Measurements from ENCODE around the gene HIF3A.
"Not testable (repeated sequence)": the region's sequence is repeated elsewhere in the genome, so short reads cannot be mapped to it uniquely, and the experiment has no call there.

HIF3A gene

DNA sequence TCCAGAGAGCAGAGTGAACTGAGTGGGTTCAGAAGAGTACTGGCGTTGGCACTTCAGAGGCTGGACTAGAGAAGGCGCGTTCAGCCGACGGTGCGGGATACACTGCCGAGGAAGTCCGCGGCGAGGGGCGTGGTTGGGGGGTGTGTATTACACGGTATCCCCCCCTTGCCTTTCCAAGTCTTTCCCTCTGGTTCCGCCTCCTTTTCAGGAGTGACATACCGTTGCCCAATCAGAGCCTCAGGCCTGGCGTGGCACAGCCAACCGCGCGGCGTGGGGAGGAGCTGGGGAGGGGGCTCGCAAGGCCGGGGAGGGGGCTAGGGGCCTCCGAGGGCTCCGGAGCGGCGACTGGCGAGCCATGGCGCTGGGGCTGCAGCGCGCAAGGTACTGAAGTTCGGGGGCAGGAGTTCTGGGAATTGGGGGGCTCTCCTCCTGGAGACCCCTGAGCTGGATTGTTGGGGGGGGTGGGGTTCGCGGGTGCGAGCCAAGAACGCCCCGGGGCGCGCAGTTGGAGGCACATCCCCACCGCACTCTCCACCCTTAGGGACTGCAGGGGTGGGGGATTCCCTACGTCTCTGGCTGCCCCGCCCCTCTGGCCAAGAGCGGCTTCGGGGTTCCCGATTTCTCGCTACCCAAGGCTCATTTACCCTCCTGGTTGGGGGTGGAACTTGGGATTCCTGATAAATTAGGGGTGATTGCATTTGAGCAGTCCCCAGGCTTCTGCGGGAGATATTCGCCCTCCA is at the start of gene HIF3A:
HIF3A (plus strand) TSS at position 321 of the 740 bp plus-strand sequence; CDS start at position 356, 35 bp downstream.
- Mint-ChIP-seq H3K4me1 (no peaks in the 10 kb centered on the region), H3K27ac (no peak within 1 kb of the TSS), H3K27me3 (peaks cover 27% of the 10 kb centered on the region), H3K4me3 (no peak within 1 kb of the TSS), H3K36me3 (ENCODE audit: low read depth) (no peaks in the 10 kb centered on the region), H3K9me3 (no peaks in the 10 kb centered on the region)
- ATAC-seq (no peak), DNase-seq (no peak)

DNA sequence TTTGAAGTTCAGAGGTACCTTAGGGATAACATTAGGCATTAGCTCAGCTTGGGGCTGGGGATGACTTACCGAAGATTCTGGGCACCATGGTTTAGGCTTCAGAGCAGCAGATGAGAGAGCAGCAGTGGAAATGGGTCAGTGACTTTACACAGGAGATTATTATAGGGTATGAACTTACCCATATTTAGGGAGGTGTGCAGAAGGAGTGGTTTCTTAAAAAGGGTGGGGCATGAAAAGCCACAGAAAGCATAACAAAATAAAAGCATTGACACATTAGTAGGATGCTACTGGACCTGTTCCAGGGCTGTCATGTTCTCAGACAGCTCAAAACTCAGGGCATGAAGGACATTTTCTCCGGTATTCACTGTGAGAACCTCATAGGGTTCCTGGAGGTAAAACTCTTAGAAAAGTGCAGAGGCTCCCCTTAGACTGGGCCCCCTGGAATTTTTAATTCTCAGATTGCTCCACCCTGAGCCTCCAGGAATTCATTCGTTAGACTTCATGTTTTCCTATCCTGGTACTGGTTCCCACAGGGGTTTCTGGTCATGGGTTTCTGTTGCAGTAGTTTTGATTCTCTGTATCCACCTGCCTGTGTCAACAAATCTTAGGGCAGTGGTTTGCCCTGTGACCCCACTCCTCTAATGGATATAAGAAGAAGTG is 46.6 kb upstream of the HIF3A start:
- no peaks in the 10 kb centered on the region for H3K4me1 Mint-ChIP-seq
- no peaks in the 10 kb centered on the region for H3K9me3 Mint-ChIP-seq

DNA sequence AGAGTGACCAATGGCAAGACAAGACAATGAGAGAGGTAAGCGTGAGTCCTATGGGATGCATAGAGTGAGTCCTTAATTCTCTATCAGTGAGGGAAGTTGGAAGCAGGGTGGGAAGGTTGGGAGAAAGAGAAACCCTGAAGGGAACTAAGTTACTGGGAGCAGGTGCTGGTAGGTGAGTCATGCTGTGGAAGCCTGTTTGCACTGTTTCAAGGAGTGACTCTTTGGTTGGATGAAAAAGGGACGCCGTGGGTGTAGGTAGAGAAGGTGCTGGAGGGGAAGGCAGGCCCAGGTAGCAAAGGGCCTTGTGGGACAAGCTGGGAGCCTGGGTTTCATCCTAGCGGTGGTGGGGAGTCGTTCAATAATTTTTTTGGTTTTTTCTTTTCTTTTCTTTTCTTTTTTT is 45.4 kb upstream of the HIF3A start:
- Mint-ChIP-seq H3K9me3 (no peaks in the 10 kb centered on the region), H3K4me3 (no peak overlapping the region), H3K27me3 (peaks cover 66% of the 10 kb centered on the region), H3K36me3 (ENCODE audit: low read depth) (no peaks in the 10 kb centered on the region), H3K4me1 (no peaks in the 10 kb centered on the region), H3K27ac (no peak overlapping the region)
- DNase-seq (no peak), ATAC-seq (no peak)

More for the DNA sequence above, 46.6 kb upstream of the HIF3A start:
- no peaks in the 10 kb centered on the region for H3K36me3 Mint-ChIP-seq (ENCODE audit: low read depth)
- H3K27me3 Mint-ChIP-seq = peaks cover 64% of the 10 kb centered on the region
- ATAC-seq = no peak
- H3K27ac Mint-ChIP-seq = no peak overlapping the region
- no peak overlapping the region for H3K4me3 Mint-ChIP-seq
- no peak for DNase-seq

DNA sequence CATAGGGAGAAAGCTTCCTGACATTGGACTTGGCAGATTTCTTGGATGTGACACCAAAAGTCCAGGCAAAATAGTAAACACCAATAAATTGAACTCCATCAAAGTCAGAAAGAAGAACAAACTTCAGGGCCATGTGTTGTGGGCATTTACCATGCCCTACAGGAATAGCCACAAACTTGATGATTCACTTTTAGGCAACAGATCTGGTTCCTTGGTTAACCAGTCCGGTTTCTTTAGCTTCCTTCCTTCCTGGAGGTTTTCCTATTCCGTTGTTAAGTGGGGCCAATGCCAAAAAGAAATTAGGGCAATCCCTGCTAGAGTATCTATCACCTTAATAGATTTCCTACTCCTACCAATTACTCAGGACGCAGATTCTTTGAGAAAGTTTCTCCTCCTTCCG is 42.1 kb upstream of the HIF3A start:
- DNase-seq (no peak), ATAC-seq (no peak)
- H3K36me3 Mint-ChIP-seq (ENCODE audit: low read depth) = no peaks in the 10 kb centered on the region
- H3K27me3 Mint-ChIP-seq = peaks cover 66% of the 10 kb centered on the region
- H3K9me3 Mint-ChIP-seq = no peaks in the 10 kb centered on the region
- H3K4me1 Mint-ChIP-seq = no peaks in the 10 kb centered on the region
- H3K4me3 Mint-ChIP-seq = no peak overlapping the region
- no peak overlapping the region for H3K27ac Mint-ChIP-seq

DNA sequence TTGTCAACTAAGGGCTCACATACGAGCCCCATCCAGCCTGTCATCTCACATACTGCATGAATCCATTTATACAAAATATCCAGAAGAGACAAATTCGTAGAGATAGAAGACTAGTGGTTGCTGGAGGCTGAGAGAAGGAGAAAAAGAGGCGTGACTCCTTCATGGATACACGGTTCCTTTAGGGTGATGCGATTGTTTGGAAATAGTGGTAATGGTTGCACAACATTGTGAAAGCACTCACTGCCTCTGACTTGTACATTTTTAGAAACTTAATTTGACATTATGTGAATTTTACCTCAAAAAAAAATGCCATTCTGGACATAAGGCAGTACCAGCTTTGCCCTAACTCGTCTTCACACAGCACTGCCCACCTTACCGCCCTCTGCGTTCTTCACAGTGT is 40.0 kb upstream of the HIF3A start:
- peak overlapping the region; percentile 20 for H3K27ac Mint-ChIP-seq
- H3K4me3 Mint-ChIP-seq = no peak overlapping the region
- H3K36me3 Mint-ChIP-seq (ENCODE audit: low read depth) = no peaks in the 10 kb centered on the region
- DNase-seq = no peak
- H3K4me1 Mint-ChIP-seq = no peaks in the 10 kb centered on the region
- H3K27me3 Mint-ChIP-seq = peaks cover 68% of the 10 kb centered on the region
- no peaks in the 10 kb centered on the region for H3K9me3 Mint-ChIP-seq
- ATAC-seq = no peak

DNA sequence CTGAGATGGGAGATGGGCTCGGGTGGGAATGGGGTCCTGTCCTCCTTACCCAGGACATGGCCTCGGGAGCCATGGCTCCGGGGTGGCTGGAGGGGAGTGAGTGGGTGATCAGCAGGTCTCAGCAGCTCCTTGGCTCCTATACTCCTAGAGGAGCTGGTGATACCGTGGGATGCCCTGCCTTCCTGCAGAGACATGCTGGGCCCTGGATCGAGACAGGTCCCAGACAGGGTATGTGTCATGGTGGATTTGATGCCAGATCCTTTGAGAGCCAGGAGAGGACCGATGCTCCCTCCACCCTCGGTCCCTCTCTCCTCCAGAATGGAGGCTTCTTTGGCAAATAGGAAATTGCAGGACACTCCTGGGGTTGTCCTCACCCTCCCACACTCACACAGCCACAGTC is 35.3 kb upstream of the HIF3A start:
- H3K4me1 Mint-ChIP-seq = peaks cover 16% of the 10 kb centered on the region
- peaks cover 74% of the 10 kb centered on the region for H3K27me3 Mint-ChIP-seq
- not testable (repeated sequence) for DNase-seq; H3K27ac Mint-ChIP-seq; H3K36me3 Mint-ChIP-seq (ENCODE audit: low read depth); H3K9me3 Mint-ChIP-seq; H3K4me3 Mint-ChIP-seq; ATAC-seq

DNA sequence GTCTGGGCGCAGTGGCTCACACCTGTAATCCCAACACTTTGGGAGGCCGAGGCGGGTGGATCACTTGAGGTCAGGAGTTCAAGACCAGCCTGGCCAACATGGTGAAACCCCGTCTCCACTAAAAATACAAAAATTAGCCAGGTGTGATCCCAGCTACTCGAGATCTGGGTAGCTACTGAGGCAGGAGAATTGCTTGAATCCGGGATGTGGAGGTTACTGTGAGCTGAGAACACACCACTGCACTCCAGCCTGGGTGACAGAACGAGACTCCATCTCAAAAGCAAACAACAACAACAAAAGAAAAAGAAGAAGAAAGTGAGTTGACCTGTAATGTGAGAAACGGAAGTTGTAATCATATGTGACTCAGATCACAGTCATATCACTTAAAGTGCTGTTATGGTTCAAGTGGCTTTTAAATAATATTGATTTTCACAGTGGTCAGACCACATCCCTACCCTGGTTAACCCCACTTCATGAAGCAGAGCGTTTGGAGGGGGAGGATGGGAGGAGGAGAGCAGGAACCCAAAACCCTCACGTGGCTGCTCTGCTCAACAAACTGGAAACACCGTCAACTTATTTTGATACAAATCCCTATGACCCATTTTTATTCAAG is 34.1 kb upstream of the HIF3A start:
- H3K27me3 Mint-ChIP-seq = peaks cover 75% of the 10 kb centered on the region
- H3K4me1 Mint-ChIP-seq = peaks cover 16% of the 10 kb centered on the region
- not testable (repeated sequence) for H3K36me3 Mint-ChIP-seq (ENCODE audit: low read depth); H3K9me3 Mint-ChIP-seq
- H3K4me3 Mint-ChIP-seq = peak overlapping the region; percentile 51
- ATAC-seq (peak; percentile 86), DNase-seq (peak; percentile 70)
- peak overlapping the region; percentile 83 for H3K27ac Mint-ChIP-seq

DNA sequence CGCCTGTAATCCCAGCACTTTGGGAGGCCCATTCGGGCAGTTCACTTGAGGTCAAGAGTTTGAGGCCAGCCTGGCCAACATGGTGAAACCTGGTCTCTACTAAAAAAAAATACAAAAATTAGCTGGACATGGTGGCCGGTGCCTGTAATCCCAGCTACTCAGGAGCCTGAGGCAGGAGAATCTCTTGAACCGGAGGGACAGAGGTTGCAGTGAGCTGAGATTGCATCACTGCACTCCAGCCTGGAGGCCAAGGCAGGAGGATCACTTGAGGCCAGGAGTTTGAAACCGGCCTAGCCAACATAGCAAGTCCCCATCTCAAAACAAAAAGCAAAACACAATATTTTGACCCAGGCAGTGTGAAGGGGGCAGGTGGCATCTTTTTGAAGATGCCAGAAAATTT is 32.0 kb upstream of the HIF3A start:
- Mint-ChIP-seq H3K27ac (peak overlapping the region; percentile 11), H3K4me1 (peaks cover 18% of the 10 kb centered on the region), H3K27me3 (peaks cover 74% of the 10 kb centered on the region)
- not testable (repeated sequence) for DNase-seq; H3K36me3 Mint-ChIP-seq (ENCODE audit: low read depth); ATAC-seq; H3K4me3 Mint-ChIP-seq; H3K9me3 Mint-ChIP-seq

DNA sequence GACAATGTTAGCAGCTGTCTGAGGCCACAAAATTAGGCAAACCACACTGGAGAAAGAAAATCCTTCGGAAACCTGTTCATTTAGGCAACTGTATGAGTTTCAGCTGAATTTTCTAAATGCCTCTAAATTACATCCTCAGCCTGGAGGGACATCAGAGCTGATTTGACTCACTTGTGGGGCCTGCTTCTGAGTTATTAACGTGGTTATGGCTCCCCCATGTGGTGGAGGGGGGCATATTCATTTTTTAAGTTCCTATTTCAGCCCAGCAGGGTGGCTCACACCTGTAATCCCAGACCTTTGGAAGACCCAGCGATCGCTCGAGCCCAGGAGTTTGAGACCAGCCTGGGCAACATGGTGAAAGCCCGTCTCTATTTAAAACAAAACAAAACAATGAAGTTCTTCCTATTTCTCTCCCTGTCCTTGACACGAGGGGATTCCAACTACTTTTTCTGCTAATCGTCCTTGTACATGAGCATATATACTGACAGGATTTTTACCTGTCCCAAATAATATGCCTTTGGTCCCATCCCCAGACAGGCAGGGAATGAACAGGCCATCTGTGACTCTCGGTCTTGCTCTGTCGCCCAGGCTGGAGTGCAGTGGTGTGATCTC is 31.5 kb upstream of the HIF3A start:
- ATAC-seq (peak; percentile 66), DNase-seq (peak; percentile 72)
- Mint-ChIP-seq H3K36me3 (ENCODE audit: low read depth) (peaks cover 2% of the 10 kb centered on the region), H3K4me3 (no peak overlapping the region), H3K27ac (peak overlapping the region; percentile 11), H3K27me3 (peaks cover 75% of the 10 kb centered on the region), H3K4me1 (peaks cover 18% of the 10 kb centered on the region), H3K9me3 (no peaks in the 10 kb centered on the region)

DNA sequence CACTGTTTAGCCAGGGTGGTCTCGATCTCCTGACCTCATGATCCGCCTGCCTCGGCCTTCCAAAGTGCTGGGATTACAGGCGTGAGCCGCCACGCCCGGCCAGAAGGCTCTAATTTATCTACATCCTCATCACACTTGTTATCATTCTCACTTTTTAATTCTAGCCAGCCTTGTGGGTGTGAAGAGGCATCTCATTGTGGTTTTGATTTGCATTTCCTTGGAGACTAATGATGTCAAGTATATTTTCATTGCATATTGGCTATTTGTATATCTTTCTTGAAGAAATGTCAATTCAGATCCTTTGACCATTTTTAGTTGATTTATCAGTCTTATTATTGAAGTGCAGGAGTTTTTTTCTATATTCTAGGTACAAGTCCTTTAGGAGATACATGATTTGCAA is 27.7 kb upstream of the HIF3A start:
- H3K27me3 Mint-ChIP-seq = peaks cover 73% of the 10 kb centered on the region
- no peak overlapping the region for H3K27ac Mint-ChIP-seq

DNA sequence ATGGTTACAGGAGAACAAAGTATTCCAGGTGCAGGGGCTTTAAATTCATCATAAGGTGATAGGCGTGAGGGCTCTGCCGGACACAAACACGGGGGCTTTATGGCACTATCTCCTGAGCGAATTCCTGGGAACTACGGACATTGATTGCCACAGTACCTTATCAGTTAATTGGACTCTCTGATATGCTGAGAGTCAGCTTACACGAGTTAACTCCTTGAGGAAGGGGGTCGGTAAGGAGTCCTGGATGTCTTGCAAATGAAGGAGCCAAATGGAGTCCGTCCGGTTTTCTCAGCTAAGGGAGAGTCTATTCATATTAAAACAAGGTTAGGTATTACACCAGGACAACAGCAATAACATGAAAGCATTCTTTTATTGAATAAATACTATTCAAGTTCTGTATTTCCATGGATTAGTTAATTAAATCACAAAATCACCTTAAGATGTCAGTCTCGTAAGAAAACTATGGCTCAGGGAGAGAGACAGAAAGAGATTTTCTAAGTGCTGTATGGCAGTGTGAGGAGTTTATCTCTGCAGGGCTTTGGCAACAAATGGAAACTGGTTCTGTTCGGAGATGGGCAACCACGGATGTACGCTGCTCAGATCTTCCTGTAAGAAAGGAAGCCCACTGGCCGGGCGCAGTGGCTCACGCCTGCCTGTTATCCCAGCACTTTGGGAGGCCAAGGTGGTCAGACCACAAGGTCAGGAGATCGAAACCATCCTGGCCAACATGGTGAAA is 26.2 kb upstream of the HIF3A start:
- H3K27me3 Mint-ChIP-seq = peaks cover 60% of the 10 kb centered on the region
- ATAC-seq = no peak
- no peak overlapping the region for H3K27ac Mint-ChIP-seq

More for the DNA sequence above, 27.7 kb upstream of the HIF3A start:
- no peaks in the 10 kb centered on the region for H3K9me3 Mint-ChIP-seq
- ATAC-seq (no peak), DNase-seq (no peak)
- H3K36me3 Mint-ChIP-seq (ENCODE audit: low read depth) = no peaks in the 10 kb centered on the region
- peaks cover 19% of the 10 kb centered on the region for H3K4me1 Mint-ChIP-seq
- no peak overlapping the region for H3K4me3 Mint-ChIP-seq

DNA sequence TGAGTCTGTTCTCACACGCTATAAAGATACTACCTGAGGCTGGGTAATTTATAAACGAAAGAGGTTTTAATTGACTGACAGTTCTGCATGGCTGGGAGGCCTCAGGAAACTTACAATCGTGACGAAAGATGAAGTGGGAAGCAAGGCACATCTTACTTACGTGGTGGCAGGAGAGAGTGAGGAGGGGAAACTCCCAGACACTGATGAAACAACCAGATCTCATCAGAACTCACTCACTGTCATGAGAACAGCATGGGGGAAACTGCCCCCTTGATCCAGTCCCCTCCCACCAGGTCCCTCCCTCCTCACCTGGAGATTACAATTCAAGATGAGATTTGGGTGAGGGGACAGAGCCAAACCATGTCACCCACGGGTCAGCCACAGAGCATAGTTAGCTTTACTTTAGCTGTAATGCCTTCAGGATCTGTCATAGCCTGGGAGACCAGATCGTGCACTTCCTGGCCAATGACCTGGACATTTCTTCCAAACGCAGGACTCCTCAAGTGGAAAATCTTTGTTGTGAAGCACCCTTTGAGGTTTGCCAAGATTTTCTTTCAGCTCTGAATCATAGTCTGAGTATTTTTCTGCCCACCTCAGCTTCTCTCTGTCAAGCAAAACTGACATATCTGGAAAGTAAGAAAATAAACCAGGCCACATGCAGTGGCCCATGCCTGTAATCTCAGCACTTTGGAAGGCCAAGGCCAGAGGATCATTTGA is 25.2 kb upstream of the HIF3A start:
- ATAC-seq (peak; percentile 87), DNase-seq (peak; percentile 15)
- Mint-ChIP-seq H3K4me1 (peaks cover 19% of the 10 kb centered on the region), H3K4me3 (no peak overlapping the region), H3K27ac (peak overlapping the region; percentile 29), H3K9me3 (no peaks in the 10 kb centered on the region), H3K36me3 (ENCODE audit: low read depth) (no peaks in the 10 kb centered on the region), H3K27me3 (peaks cover 56% of the 10 kb centered on the region)

More for the DNA sequence above, 26.2 kb upstream of the HIF3A start:
- Mint-ChIP-seq H3K36me3 (ENCODE audit: low read depth) (no peaks in the 10 kb centered on the region), H3K4me1 (peaks cover 19% of the 10 kb centered on the region), H3K9me3 (no peaks in the 10 kb centered on the region), H3K4me3 (no peak overlapping the region)
- no peak for DNase-seq

DNA sequence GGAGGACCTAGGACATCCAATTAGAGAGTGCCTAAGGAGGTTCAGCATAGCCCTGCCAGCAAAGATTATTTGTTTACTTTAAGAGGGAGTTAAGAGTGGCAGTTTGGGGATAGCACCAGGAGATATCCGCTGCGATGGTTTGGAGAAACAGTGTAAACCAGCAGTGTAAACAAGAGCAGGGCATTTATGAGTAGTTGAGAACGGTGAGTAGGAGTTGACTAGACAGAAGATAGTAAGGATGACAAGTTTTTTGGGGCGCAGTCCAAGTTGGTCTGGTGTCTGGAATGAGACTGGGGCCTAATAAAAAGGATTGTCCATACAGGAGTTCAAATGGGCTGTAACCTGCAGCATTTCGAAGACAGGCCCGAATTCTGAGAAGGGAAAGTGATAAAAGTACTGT is 22.9 kb upstream of the HIF3A start:
- not testable (repeated sequence) for DNase-seq; H3K36me3 Mint-ChIP-seq (ENCODE audit: low read depth); H3K9me3 Mint-ChIP-seq; H3K4me3 Mint-ChIP-seq; H3K27ac Mint-ChIP-seq; ATAC-seq
- peaks cover 55% of the 10 kb centered on the region for H3K27me3 Mint-ChIP-seq
- H3K4me1 Mint-ChIP-seq = peaks cover 18% of the 10 kb centered on the region

DNA sequence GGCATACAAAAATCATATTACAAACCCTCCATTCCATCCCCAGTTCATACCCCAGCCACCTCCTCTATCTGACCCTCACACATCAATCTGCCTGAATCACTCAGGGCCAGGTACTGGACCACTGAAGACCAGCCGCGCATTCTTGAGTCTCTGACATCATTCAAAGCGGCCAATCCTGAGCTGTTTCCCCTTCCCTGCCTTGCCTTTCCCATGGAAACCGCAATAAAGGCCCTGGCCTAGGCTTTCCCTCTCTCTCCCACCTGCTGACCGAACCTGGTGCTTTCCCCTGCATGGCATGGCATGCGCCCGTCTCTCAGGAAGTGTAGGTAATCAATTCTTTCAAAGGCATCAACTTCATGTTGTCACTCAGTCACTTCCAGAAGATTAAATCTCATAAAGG is 17.7 kb upstream of the HIF3A start:
- no peaks in the 10 kb centered on the region for H3K9me3 Mint-ChIP-seq
- H3K27me3 Mint-ChIP-seq = peaks cover 27% of the 10 kb centered on the region
- no peak overlapping the region for H3K4me3 Mint-ChIP-seq
- no peaks in the 10 kb centered on the region for H3K4me1 Mint-ChIP-seq
- DNase-seq (no peak), ATAC-seq (no peak)
- H3K27ac Mint-ChIP-seq = no peak overlapping the region
- H3K36me3 Mint-ChIP-seq (ENCODE audit: low read depth) = no peaks in the 10 kb centered on the region
